ENCODE measurements around the gene CAAP1. TPM values are rescaled to one million over a fixed set of nuclear protein-coding genes. Genes with fewer than 3 reads are reported as not detected.

CAAP1 gene
- total RNA-seq, 1 donor from 2014 or later: 33.4 TPM

DNA sequence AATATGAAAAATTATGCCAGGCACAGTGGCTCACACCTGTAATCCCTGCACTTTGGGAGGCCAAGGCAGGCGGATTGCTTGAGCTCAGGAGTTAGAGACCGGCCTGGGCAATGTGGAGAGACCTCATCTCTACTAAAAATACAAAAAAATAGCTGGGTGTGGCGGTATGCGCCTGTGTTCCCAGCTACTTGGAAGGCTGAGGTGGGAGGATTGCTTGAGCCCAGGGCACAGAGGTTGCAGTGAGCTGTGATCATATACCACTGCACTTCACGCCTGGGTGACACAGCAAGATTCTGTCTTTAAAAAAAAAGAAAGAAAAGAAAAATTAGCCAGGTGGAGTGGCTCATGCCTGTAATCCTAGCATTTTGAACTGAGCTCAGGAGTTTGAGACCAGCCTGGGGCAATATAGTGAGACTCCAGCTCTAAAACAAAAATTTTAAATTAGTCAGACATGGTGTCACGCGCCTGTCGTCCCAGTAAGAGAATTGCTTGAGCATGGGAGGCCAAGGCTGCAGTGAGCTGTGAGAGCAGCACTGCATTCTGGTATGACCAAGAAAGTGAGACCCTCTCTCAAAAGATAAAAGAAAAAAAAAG lies 36.4 kb upstream of the CAAP1 start:
- H3K27me3 ChIP-seq (ENCODE audit: control insufficient read depth, insufficient read depth, low read length): no peaks in the 10 kb centered on the region
- no peaks in the 10 kb centered on the region for H3K36me3 ChIP-seq (ENCODE audit: control insufficient read depth, insufficient read depth, low read length)
- no peak for TF ChIP-seq CTCF (IDR thresholded peaks at IDR 0.05; ENCODE audit: insufficient read depth, low read length, poor library complexity, severe bottlenecking)
- no peak overlapping the region for H3K4me3 ChIP-seq (ENCODE audit: low read depth, low read length)
- DNase-seq (ENCODE audit: low read depth): no peak

DNA sequence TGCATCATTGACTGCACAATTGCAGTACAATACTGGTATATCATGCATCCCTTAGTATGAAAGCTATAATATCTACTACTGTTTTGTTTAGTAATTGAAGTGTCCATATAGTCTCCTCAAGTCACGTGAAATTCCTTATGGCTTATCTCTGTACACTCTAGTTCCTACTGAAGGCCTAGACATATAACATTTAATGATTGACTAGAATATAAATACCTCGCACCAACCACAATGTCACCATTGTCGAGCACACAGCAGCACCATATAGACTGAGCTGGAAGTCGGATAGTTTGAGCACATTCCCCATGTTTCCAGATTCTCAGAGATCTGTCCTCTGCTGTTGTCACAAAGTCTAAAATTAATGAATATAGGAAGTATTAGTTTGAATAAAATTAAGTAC lies 33.0 kb upstream of the CAAP1 start:
- Histone ChIP-seq H3K4me3 (ENCODE audit: low read depth, low read length) (no peak overlapping the region), H3K27me3 (ENCODE audit: control insufficient read depth, insufficient read depth, low read length) (no peaks in the 10 kb centered on the region), H3K36me3 (ENCODE audit: control insufficient read depth, insufficient read depth, low read length) (no peaks in the 10 kb centered on the region)
- DNase-seq (ENCODE audit: low read depth): no peak
- TF ChIP-seq CTCF (IDR thresholded peaks at IDR 0.05; ENCODE audit: insufficient read depth, low read length, poor library complexity, severe bottlenecking): no peak

DNA sequence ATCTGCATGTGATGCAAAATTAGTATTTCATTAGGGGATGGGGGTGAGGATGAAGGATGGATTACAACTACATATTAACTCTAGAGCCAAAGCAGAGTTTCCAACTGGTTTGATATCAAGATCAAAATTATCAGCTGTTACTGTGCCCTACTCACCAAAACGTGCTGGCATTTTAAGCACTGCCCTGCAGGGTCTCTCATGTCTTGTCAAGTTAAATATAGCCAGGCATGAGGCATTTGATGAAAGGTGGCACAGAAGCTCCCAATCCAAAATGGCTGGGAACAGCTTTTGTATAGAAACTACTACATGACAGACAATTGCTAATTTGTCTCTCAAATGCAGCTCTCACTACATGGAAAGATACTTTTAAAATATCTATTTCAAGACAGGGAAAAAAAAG lies 27.1 kb upstream of the CAAP1 start:
- Histone ChIP-seq H3K36me3 (ENCODE audit: control insufficient read depth, insufficient read depth, low read length) (peaks cover 1% of the 10 kb centered on the region), H3K27me3 (ENCODE audit: control insufficient read depth, insufficient read depth, low read length) (no peaks in the 10 kb centered on the region), H3K4me3 (ENCODE audit: low read depth, low read length) (no peak overlapping the region)
- no peak for TF ChIP-seq CTCF (IDR thresholded peaks at IDR 0.05; ENCODE audit: insufficient read depth, low read length, poor library complexity, severe bottlenecking)
- DNase-seq (ENCODE audit: low read depth): no peak

GRCh38 chr9:26913138-26913668 lies 20.6 kb upstream of the CAAP1 start:
- Histone ChIP-seq H3K36me3 (ENCODE audit: control insufficient read depth, insufficient read depth, low read length) (no peaks in the 10 kb centered on the region), H3K4me3 (ENCODE audit: low read depth, low read length) (no peak overlapping the region), H3K27me3 (ENCODE audit: control insufficient read depth, insufficient read depth, low read length) (no peaks in the 10 kb centered on the region)
- no peak for TF ChIP-seq CTCF (IDR thresholded peaks at IDR 0.05; ENCODE audit: insufficient read depth, low read length, poor library complexity, severe bottlenecking)
- DNase-seq (ENCODE audit: low read depth): no peak

DNA sequence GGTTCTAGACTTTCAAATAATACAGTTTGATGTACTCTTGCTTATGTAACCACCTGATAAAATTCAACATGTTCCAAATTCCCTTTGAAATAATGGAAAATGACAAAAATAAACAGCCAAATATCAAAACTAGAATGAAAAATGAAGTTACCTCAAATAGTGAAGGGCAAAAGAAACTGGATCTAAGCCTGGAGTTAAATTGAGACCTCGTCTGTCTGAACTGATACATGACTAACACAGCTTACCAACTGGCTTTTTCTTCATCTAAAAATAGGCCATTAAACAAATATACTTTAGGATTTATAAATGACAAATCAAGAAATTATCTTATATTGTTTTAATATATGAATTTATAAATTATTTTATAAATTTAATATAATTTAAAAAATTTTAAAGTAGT lies 12.1 kb upstream of the CAAP1 start:
- DNase-seq (ENCODE audit: low read depth): no peak
- no peak for TF ChIP-seq CTCF (IDR thresholded peaks at IDR 0.05; ENCODE audit: insufficient read depth, low read length, poor library complexity, severe bottlenecking)
- no peaks in the 10 kb centered on the region for H3K36me3 ChIP-seq (ENCODE audit: control insufficient read depth, insufficient read depth, low read length)
- no peaks in the 10 kb centered on the region for H3K27me3 ChIP-seq (ENCODE audit: control insufficient read depth, insufficient read depth, low read length)
- H3K4me3 ChIP-seq (ENCODE audit: low read depth, low read length): no peak overlapping the region

DNA sequence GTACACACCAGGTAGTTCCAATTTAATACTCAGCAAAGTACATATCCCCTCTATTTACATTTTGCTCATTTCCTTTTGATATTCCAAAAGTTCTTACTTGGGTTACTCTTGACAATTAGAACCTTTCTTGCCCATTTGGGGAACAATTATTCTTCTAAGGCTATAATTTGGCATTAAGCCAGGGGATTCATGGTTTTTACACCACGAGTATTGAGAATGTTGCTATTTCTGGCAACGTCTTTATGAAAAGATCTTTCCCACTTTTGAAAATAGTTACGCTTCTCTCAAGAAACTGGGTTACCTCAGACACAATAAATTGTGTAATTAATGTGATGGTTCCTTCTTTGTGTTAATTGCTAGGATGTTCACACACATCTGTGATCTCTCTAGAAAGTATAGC lies 11.5 kb upstream of the CAAP1 start:
- DNase-seq (ENCODE audit: low read depth): no peak
- H3K27me3 ChIP-seq (ENCODE audit: control insufficient read depth, insufficient read depth, low read length): no peaks in the 10 kb centered on the region
- no peaks in the 10 kb centered on the region for H3K36me3 ChIP-seq (ENCODE audit: control insufficient read depth, insufficient read depth, low read length)
- no peak overlapping the region for H3K4me3 ChIP-seq (ENCODE audit: low read depth, low read length)
- no peak for TF ChIP-seq CTCF (IDR thresholded peaks at IDR 0.05; ENCODE audit: insufficient read depth, low read length, poor library complexity, severe bottlenecking)
